Measurements from ENCODE around the gene SLC17A6.

The SLC17A6 gene

GRCh38 chr11:22337596-22338485 is at the start of gene SLC17A6:
Gene SLC17A6 (plus strand): TSS chr11:22338381. CDS start chr11:22338534, 153 bp downstream.
- peak; percentile 95 for DNase-seq

- no peak for DNase-seq
These were observed 35.8 kb upstream of the SLC17A6 start for GRCh38 chr11:22302368-22302767.

GRCh38 chr11:22304337-22304961 is 33.7 kb upstream of the SLC17A6 start:
- DNase-seq = peak; percentile 55

- no peak for DNase-seq
These were observed 20.5 kb upstream of the SLC17A6 start for GRCh38 chr11:22317656-22318055.

- DNase-seq = no peak
These were observed 6.4 kb upstream of the SLC17A6 start for GRCh38 chr11:22331771-22332170.

- peak; percentile 54 for DNase-seq
These were observed 1.6 kb upstream of the SLC17A6 start for GRCh38 chr11:22336587-22336986.

- peak; percentile 92 for DNase-seq
These were observed 1.4 kb downstream of the SLC17A6 start for GRCh38 chr11:22339611-22340010.

GRCh38 chr11:22340235-22340634 is 2.1 kb downstream of the SLC17A6 start:
- no peak for DNase-seq

- DNase-seq = peak; percentile 97
These were observed 2.8 kb downstream of the SLC17A6 start for GRCh38 chr11:22340701-22341587.

- peak; percentile 69 for DNase-seq
These were observed 3.4 kb downstream of the SLC17A6 start for GRCh38 chr11:22341588-22341931.

GRCh38 chr11:22342211-22343031 is 4.2 kb downstream of the SLC17A6 start:
- peak; percentile 88 for DNase-seq

GRCh38 chr11:22343032-22343324 is 4.8 kb downstream of the SLC17A6 start:
- DNase-seq = peak; percentile 88

- peak; percentile 91 for DNase-seq
These were observed 5.3 kb downstream of the SLC17A6 start for GRCh38 chr11:22343371-22344032.

- peak; percentile 88 for DNase-seq
These were observed 5.9 kb downstream of the SLC17A6 start for GRCh38 chr11:22344081-22344480.

GRCh38 chr11:22346282-22346681 is 8.1 kb downstream of the SLC17A6 start:
- peak; percentile 81 for DNase-seq

- DNase-seq = peak; percentile 68
These were observed 9.8 kb downstream of the SLC17A6 start for GRCh38 chr11:22347857-22348487.

GRCh38 chr11:22349491-22349890 is 11.3 kb downstream of the SLC17A6 start:
- no peak for DNase-seq

- DNase-seq = no peak
These were observed 21.1 kb downstream of the SLC17A6 start for GRCh38 chr11:22359295-22359694.

- no peak for DNase-seq
These were observed 33.0 kb downstream of the SLC17A6 start for GRCh38 chr11:22371160-22371559.

GRCh38 chr11:22387126-22387525 is 48.9 kb downstream of the SLC17A6 start:
- DNase-seq = no peak

- DNase-seq = no peak
These were observed 51.5 kb downstream of the SLC17A6 start for GRCh38 chr11:22389526-22390282.

Measured in DMS79 treated with DMSO at 0.1 percent for 48 hours (cell line).